Pericardium fibroblast (primary cell): ENCODE data around the gene EXOC3L4. TPM values are rescaled to one million over a fixed set of nuclear protein-coding genes. Genes with fewer than 3 reads are reported as not detected.

Experiments used
- total RNA-seq: library from RNA; depleted of rRNA; stranded (reverse); fragments of >200 nt; gene quantifications from 2 replicates; pipeline ENCODE4 v1.2.3, GENCODE V29; 2015

EXOC3L4 gene
- 0.23 TPM in 1 of 2 replicates, not detected in the other for total RNA-seq

GRCh38 chr14:103094406-103095209 lies at the start of gene EXOC3L4:
EXOC3L4 (plus strand) TSS chr14:103094725; CDS start chr14:103100220, 5,495 bp downstream.

GRCh38 chr14:103057372-103058163 lies 37.0 kb upstream of the EXOC3L4 start, which contains the start of gene CDC42BPB:
CDC42BPB (minus strand) TSS chr14:103057549; CDS start chr14:103057173, 376 bp downstream.

GRCh38 chr14:103084021-103084919 lies 10.3 kb upstream of the EXOC3L4 start, which contains the start of gene LBHD2:
LBHD2 (plus strand) TSS chr14:103084210; CDS start chr14:103086013, 1,803 bp downstream.

GRCh38 chr14:103122947-103123633 lies 28.6 kb downstream of the EXOC3L4 start, which contains the start of gene TNFAIP2:
TNFAIP2 (plus strand) TSS chr14:103123461; CDS start chr14:103126458, 2,997 bp downstream.

Other genes with a start within 250 kb of the EXOC3L4 start
- gene AMN, start 172.1 kb upstream of the EXOC3L4 start, total RNA-seq = 0.17 and 12.4 TPM in 2 replicates
- gene CDC42BPB, start 37.2 kb upstream of the EXOC3L4 start, total RNA-seq = 62.5 and 65.1 TPM in 2 replicates
- gene LBHD2, start 10.5 kb upstream of the EXOC3L4 start, total RNA-seq = 0.26 TPM in 1 of 2 replicates, not detected in the other
- gene TNFAIP2, start 28.7 kb downstream of the EXOC3L4 start, total RNA-seq = 26.1 and 39.1 TPM in 2 replicates
- 155 and 170 TPM in 2 replicates for gene EIF5, start 239.5 kb downstream of the EXOC3L4 start, total RNA-seq